ENCODE measurements around the gene APBA1.

DNA sequence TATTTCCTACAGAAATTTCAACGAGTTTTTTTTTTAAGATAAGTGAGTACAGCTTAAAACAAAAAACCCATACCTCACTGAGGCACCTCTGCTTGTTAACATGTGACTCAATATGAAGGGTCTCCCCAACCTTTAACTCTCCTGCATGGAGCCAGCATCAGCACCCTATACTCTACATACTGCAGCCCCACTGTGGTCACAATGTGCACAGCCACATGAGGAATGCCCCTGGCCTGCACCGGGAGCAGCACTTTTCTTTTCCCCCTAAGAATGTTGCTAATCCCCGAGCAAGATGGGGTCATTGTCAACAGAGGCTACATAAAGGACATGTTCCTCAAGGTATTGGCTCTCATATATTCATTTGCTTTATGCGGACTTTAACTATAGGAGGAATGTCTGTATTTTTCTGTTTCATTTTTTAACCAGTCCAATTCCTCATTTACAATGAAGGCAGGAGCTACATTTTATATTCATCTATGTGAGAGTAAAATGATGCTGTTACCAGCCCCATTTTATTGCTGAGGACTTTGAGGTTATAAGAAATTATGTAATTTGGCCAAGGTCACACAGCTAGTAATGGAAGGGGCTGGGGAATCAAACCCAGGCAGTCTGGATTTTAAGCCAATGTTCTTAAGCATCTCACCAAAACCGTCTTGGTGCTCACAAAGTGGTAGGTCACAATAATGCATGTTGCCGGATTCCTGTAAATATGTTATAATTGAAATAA, 93.0 kb downstream of the APBA1 start:
- TF ChIP-seq, protein P1, sequence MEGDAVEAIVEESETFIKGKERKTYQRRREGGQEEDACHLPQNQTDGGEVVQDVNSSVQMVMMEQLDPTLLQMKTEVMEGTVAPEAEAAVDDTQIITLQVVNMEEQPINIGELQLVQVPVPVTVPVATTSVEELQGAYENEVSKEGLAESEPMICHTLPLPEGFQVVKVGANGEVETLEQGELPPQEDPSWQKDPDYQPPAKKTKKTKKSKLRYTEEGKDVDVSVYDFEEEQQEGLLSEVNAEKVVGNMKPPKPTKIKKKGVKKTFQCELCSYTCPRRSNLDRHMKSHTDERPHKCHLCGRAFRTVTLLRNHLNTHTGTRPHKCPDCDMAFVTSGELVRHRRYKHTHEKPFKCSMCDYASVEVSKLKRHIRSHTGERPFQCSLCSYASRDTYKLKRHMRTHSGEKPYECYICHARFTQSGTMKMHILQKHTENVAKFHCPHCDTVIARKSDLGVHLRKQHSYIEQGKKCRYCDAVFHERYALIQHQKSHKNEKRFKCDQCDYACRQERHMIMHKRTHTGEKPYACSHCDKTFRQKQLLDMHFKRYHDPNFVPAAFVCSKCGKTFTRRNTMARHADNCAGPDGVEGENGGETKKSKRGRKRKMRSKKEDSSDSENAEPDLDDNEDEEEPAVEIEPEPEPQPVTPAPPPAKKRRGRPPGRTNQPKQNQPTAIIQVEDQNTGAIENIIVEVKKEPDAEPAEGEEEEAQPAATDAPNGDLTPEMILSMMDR (conservative IDR thresholded peaks at IDR 0.05), result no peak
- no peak for TF ChIP-seq ZFX (IDR thresholded peaks at IDR 0.05)

Data from C4-2B (cell line).